Measurements from ENCODE around the gene CHCHD4. TPM values are rescaled to one million over a fixed set of nuclear protein-coding genes. Genes with fewer than 3 reads are reported as not detected.

CHCHD4 gene
- total and polyA plus RNA-seq, 10 of the 15 experiments (the other 5 are each of a cell fraction or from before 2014, with no cell fraction given) = 21.0 to 46.8 (median 29.0) TPM

- TF ChIP-seq E2F8 (IDR thresholded peaks at IDR 0.05; ENCODE audit: low read depth, partially characterized antibody) = no peak
- no peak for TF ChIP-seq ATF3 (IDR thresholded peaks at IDR 0.05; ENCODE audit: borderline replicate concordance, extremely low read depth, low read depth, low read length)
- TF ChIP-seq CREB1 (IDR thresholded peaks at IDR 0.05; ENCODE audit: low read depth) = no peak
These were observed 21.2 kb upstream of the CHCHD4 start (continued) for GRCh38 chr3:14145670-14146380.

- Histone ChIP-seq H4K20me1 (ENCODE audit: control insufficient read depth, insufficient read depth) (no peaks in the 10 kb centered on the region), H3K9ac (ENCODE audit: control insufficient read depth, insufficient read depth, low read length) (no peak overlapping the region), H3K27me3 (replicated peaks in 1 of 2; ENCODE audit: control insufficient read depth in 2 of 2, insufficient read depth in 2 of 2, low read length in 1 of 2) (no peaks in the 10 kb centered on the region), H3K4me3 (no peak overlapping the region), H3K9me3 (replicated peaks; ENCODE audit: control insufficient read depth, insufficient read depth, low read length) (no peaks in the 10 kb centered on the region), H3K36me3 (ENCODE audit: control insufficient read depth in 2 of 2, insufficient read depth in 2 of 2, low read length in 1 of 2) (peaks cover 8 to 10% of the 10 kb centered on the region in 2 experiments; a peak in 3 of 4 replicates), H3K27ac (ENCODE audit: control insufficient read depth, insufficient read depth) (no peak overlapping the region), H3K4me1 (ENCODE audit: control insufficient read depth, insufficient read depth, low read length) (peaks cover 16% of the 10 kb centered on the region), H3K4me2 (ENCODE audit: control insufficient read depth, insufficient read depth) (no peak overlapping the region; the same call in 1 of the 2 replicates), H2AFZ (ENCODE audit: control insufficient read depth, low read depth, low read length) (no peak overlapping the region), H3K79me2 (ENCODE audit: control insufficient read depth, insufficient read depth, low read length) (no peaks in the 10 kb centered on the region)
- intact Hi-C loops (cut with micrococcal nuclease; ENCODE audit: unreplicated experiment) (no loop called here), in situ Hi-C loops (cut with MboI) (no loop called here)
- ATAC-seq (no peak), FAIRE-seq (no peak), DNase-seq (ENCODE audit: low read depth, low spot score) (no peak)
- TF ChIP-seq IKZF2 (IDR thresholded peaks at IDR 0.05) (no peak), NFYB (IDR thresholded peaks at IDR 0.05; ENCODE audit: insufficient read depth, low read depth, low read length) (no peak), YBX1 (IDR thresholded peaks at IDR 0.05) (no peak), PAX8 (IDR thresholded peaks at IDR 0.05) (no peak), ETV6 (conservative IDR thresholded peaks at IDR 0.05 in 1 of 2, IDR thresholded peaks at IDR 0.05 in 1 of 2; ENCODE audit: borderline replicate concordance in 1 of 2, low read depth in 1 of 2) (no peak), RAD21 (IDR thresholded peaks at IDR 0.05; ENCODE audit: insufficient read depth, low read depth, low read length) (no peak), HDGF (IDR thresholded peaks at IDR 0.05) (no peak)
- CTCF ChIA-PET = interaction anchor here (1.5 to 1.6 kb wide), 2 partner anchors 41 to 249 kb away, joined by 4 to 5 read pairs; no protein-coding TSS in a partner anchor
- WGBS (ENCODE audit: insufficient coverage, insufficient replicate concordance, low lambda C conversion rate, missing lambda C conversion rate) = 98% methylated on average over 9 of the region's 9 CpGs
- SMC1A ChIA-PET (ENCODE audit: uncharacterized antibody, unreplicated experiment) = interaction anchor here (0.9 to 1.4 kb wide), 4 partner anchors 26 to 249 kb away, joined by 3 to 5 read pairs (median 4); partner anchors contain the start of genes LSM3 and XPC
- BruUV-seq (replicated peaks) = no TSS peak
- RAD21 ChIA-PET (ENCODE audit: unreplicated experiment) = interaction anchor here (1.3 to 1.7 kb wide), 4 partner anchors 17 to 33 kb away, joined by 3 to 8 read pairs (median 5); partner anchors contain the start of genes CHCHD4 and XPC
- POLR2A ChIA-PET = interaction anchor here (1.5 to 2.9 kb wide), 2 partner anchors 20 to 33 kb away, joined by 6 to 10 read pairs; partner anchors contain the start of genes LSM3 and XPC
These were observed 20.6 kb upstream of the CHCHD4 start for GRCh38 chr3:14145236-14145635.

Data from GM12878 (cell line).